Neural cell (in vitro differentiated cells): ENCODE data around the gene CHML.

ENCODE experiments used
- CTCF ChIP-seq: fragments of 450-650 bp; IDR thresholded peaks from 2 replicates; pipeline ENCODE4 v1.5.1; 2014; ENCODE audit warnings: antibody characterized with exemption, mild to moderate bottlenecking, moderate library complexity; ENCODE audit not compliant: poor library complexity, severe bottlenecking
- EP300 ChIP-seq: fragments of 450-650 bp; conservative IDR thresholded peaks from 2 replicates; pipeline ENCODE4 v1.6.1; 2014; ENCODE audit warnings: antibody characterized with exemption, mild to moderate bottlenecking, moderate library complexity; ENCODE audit not compliant: poor library complexity, severe bottlenecking
- EZH2 ChIP-seq: fragments of 200-600, 300-800 bp; shearing (Covaris generic), sonication (generic); IDR thresholded peaks from 2 replicates; pipeline ENCODE4 v1.6.1; 2014; ENCODE audit warnings: antibody characterized with exemption, low read length, borderline replicate concordance, mild to moderate bottlenecking; ENCODE audit not compliant: insufficient read depth, poor library complexity, severe bottlenecking
- MXI1 ChIP-seq: fragments of 450-650 bp; conservative IDR thresholded peaks from 2 replicates; pipeline ENCODE4 v1.6.1; 2014; ENCODE audit warnings: antibody characterized with exemption, mild to moderate bottlenecking; ENCODE audit not compliant: poor library complexity, severe bottlenecking
- POLR2AphosphoS5 ChIP-seq: IDR thresholded peaks from 2 replicates; pipeline ENCODE4 v1.6.1; 2012
- RAD21 ChIP-seq: fragments of 450-650 bp; conservative IDR thresholded peaks from 2 replicates; pipeline ENCODE4 v1.6.1; 2014; ENCODE audit warnings: antibody characterized with exemption, mild to moderate bottlenecking, moderate library complexity
- SMC3 ChIP-seq: fragments of 450-650 bp; conservative IDR thresholded peaks from 2 replicates; pipeline ENCODE4 v1.6.1; 2014; ENCODE audit warnings: antibody characterized with exemption, mild to moderate bottlenecking, moderate library complexity; ENCODE audit not compliant: poor library complexity
- TAF1 ChIP-seq: IDR thresholded peaks from 2 replicates; pipeline ENCODE4 v1.6.1; 2012; ENCODE audit warnings: low read depth

- TF ChIP-seq CTCF, result no peak
- TF ChIP-seq EZH2, result no peak
- TF ChIP-seq TAF1, result no peak
- no peak for TF ChIP-seq MXI1
- no peak for TF ChIP-seq POLR2AphosphoS5
- no peak for TF ChIP-seq SMC3
- TF ChIP-seq RAD21, result no peak
- no peak for TF ChIP-seq EP300
Observed at GRCh38 chr1:241677201-241677600, 37.0 kb upstream of the CHML start.
